Neutrophil (primary cell): ENCODE results near the gene ZNF614.
"Not testable (repeated sequence)": the region's sequence is repeated elsewhere in the genome, so short reads cannot be mapped to it uniquely, and the experiment has no call there.

Experiments
- H3K27ac ChIP-seq: fragments of 200-600 bp; sonication (generic); 2 replicates; pipeline ENCODE4 v1.5.1; 2016; ENCODE audit warnings: mild to moderate bottlenecking, moderate library complexity
- H3K27me3 ChIP-seq: fragments of 200-600 bp; sonication (generic); 2 replicates; pipeline ENCODE4 v1.6.0; 2016; ENCODE audit warnings: mild to moderate bottlenecking
- H3K36me3 ChIP-seq: fragments of 200-600 bp; sonication (generic); 2 replicates; pipeline ENCODE4 v1.5.1; 2017
- H3K4me1 ChIP-seq, 2 experiments: fragments of 200-600 bp in 1 of 2; sonication (generic) in 1 of 2; 1 replicate in 1 of 2; 2 replicates in 1 of 2; pipeline versions ENCODE4 v1.5.1 to v1.6.1; 2013 to 2016; ENCODE audit warnings: low read depth in 1 of 2, low read length in 1 of 2, mild to moderate bottlenecking in 1 of 2, moderate library complexity in 1 of 2; ENCODE audit not compliant: control insufficient read depth in 1 of 2, insufficient read depth in 1 of 2
- H3K4me3 ChIP-seq, 2 experiments: fragments of 200-600 bp in 1 of 2; sonication (generic) in 1 of 2; 1 replicate in 1 of 2; 2 replicates in 1 of 2; pipeline ENCODE4 v1.5.1; 2013 to 2016; ENCODE audit warnings: low read depth in 1 of 2, low read length in 1 of 2, mild to moderate bottlenecking in 1 of 2, moderate library complexity in 1 of 2
- H3K9me3 ChIP-seq: fragments of 200-600 bp; sonication (generic); 2 replicates; pipeline ENCODE4 v1.5.1; 2016
- CTCF ChIP-seq: fragments of 200-600 bp; sonication (generic); IDR thresholded peaks from 2 replicates; pipeline ENCODE4 v1.5.1; 2016; ENCODE audit warnings: antibody characterized with exemption

Gene ZNF614

GRCh38 chr19:52048555-52049501 lies 20.6 kb upstream of the ZNF614 start, which contains the start of gene ZNF432:
Gene ZNF432, minus strand, starts transcription at chr19:52048838. Its CDS starts 1,970 bp downstream, at chr19:52046868.
- peak within 1 kb of the TSS; percentile 67 to 73 for H3K4me3 ChIP-seq
- H3K4me1 ChIP-seq = peaks cover 8 to 14% of the 10 kb centered on the region in 2 experiments
- H3K27me3 ChIP-seq = no peaks in the 10 kb centered on the region
- peaks cover 7% of the 10 kb centered on the region for H3K36me3 ChIP-seq
- H3K9me3 ChIP-seq = no peaks in the 10 kb centered on the region
- H3K27ac ChIP-seq = peak within 1 kb of the TSS; percentile 85
- no peak for TF ChIP-seq CTCF

GRCh38 chr19:52039169-52039568 lies 11.0 kb upstream of the ZNF614 start:
- H3K4me3 ChIP-seq = no peak overlapping the region

DNA sequence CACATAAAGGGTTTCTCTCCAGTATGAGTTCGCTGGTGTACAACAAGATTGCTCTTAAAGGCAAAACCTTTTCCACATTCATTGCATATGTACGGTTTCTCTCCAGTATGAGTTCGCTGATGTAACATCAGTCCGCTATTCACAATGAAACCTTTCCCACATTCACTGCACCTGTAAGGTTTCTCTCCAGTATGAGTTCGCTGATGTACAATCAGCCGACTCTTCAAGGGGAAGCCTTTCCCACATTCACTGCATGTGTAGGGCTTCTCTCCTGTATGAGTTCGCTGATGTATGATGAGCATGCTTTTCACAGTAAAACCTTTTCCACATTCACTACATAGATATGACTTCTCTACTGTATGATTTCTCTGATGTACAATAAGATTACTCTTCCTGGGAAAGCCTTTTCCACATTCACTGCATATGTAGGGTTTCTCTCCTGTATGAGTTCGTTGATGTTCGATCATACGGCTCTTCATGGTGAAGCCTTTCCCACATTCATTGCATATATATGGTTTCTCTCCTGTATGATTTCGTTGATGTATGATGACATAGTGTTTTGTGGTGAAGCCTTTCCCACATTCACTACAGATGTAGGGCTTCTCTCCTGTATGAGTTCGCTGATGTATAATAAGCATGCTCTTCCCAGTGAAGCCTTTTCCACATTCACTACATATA lies 6.0 kb upstream of the ZNF614 start:
- no peak for TF ChIP-seq CTCF
- Histone ChIP-seq H3K4me1 (peaks cover 0 to 2% of the 10 kb centered on the region in 2 experiments), H3K27ac (no peak overlapping the region), H3K9me3 (peaks cover 58% of the 10 kb centered on the region), H3K4me3 (no peak overlapping the region), H3K36me3 (peaks cover 29% of the 10 kb centered on the region), H3K27me3 (no peaks in the 10 kb centered on the region)

More at GRCh38 chr19:52039169-52039568, 11.0 kb upstream of the ZNF614 start:
- Histone ChIP-seq H3K9me3 (peaks cover 38% of the 10 kb centered on the region), H3K36me3 (peaks cover 50% of the 10 kb centered on the region), H3K27ac (no peak overlapping the region), H3K27me3 (no peaks in the 10 kb centered on the region), H3K4me1 (no peaks in the 10 kb centered on the region)
- TF ChIP-seq CTCF = no peak

DNA sequence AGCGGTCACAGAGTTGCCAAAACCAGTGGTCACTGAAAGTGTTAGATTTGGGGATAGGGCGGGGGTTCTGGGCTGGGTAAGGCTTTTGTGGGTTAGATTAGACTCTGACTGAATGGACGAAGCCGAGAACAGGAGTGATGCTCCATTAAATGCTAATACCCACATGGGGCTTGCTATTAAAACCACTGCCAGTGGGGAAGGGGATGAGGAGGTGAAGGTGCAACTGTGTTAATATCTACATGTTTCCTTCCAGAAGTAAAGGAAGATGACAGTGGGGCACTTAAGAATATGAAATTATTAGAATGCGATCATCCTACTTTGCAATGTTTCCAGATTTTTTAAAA lies 573 bp upstream of the ZNF614 start:
- Histone ChIP-seq H3K4me3 (peak overlapping the region; percentile 67 to 86), H3K27ac (peak overlapping the region; percentile 87), H3K4me1 (peaks cover 16 to 17% of the 10 kb centered on the region in 2 experiments), H3K27me3 (no peaks in the 10 kb centered on the region), H3K36me3 (peaks cover 4% of the 10 kb centered on the region), H3K9me3 (peaks cover 17% of the 10 kb centered on the region)
- TF ChIP-seq CTCF = no peak

DNA sequence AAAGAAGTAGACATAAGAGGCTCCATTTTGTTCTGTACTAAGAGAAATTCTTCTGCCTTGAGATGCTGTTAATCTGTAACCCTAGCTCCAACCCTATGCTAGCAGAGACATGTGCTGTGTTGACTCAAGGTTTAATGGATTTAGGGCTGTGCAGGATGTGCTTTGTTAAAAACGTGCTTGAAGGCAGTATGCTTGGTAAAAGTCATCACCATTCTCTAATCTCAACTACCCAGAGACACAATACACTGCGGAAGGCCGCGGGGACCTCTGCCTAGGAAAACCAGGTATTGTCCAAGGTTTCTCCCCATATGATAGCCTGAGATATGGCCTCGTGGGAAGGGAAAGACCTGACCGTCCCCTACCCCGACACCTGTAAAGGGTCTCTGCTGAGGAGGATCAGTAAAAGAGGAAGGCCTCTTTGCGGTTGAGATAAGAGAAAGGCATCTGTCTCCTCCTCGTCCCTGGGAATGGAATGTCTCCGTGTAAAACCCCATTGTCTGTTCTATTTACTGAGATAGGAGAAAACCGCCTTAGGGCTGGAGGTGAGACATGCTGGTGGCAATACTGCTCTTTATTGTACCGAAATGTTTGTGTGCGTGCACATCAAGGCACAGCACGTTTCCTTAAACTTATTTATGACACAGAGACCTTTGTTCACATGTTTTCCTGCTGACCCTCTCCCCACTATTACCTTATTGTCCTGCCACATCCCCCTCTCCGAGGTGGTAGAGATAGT lies 1.8 kb downstream of the ZNF614 start:
- H3K9me3 ChIP-seq, H3K36me3 ChIP-seq, H3K4me3 ChIP-seq, H3K27ac ChIP-seq, H3K27me3 ChIP-seq: not testable (repeated sequence)
- H3K4me1 ChIP-seq = peaks cover 16 to 17% of the 10 kb centered on the region in 2 experiments

DNA sequence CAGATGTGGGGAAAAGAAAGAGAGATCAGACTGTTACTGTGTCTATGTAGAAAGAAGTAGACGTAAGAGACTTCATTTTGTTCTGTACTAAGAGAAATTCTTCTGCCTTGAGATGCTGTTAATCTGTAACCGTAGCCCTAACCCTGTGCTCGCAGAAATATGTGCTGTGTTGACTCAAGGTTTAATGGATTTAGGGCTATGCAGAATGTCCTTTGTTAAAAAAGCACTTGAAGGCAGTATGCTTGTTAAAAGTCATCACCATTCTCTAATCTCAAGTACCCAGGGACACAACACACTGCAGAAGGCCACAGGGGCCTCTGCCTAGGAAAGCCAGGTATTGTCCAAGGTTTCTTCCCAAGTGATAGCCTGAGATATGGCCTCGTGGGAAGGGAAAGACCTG lies 3.7 kb downstream of the ZNF614 start:
- H3K4me3 ChIP-seq, H3K27ac ChIP-seq, H3K36me3 ChIP-seq, H3K27me3 ChIP-seq: not testable (repeated sequence)
- peaks cover 15 to 16% of the 10 kb centered on the region in 2 experiments for H3K4me1 ChIP-seq
- peaks cover 14% of the 10 kb centered on the region for H3K9me3 ChIP-seq
